GM18508 (cell line): ENCODE measurements around the gene DLG3.
"Not testable (repeated sequence)": the region's sequence is repeated elsewhere in the genome, so short reads cannot be mapped to it uniquely, and the experiment has no call there.

Experiments
- ATAC-seq: cut with Tn5 transposase; IDR thresholded peaks from one replicate; pipeline ENCODE4 v1.9.1; 2021; ENCODE audit warnings: moderate number of reproducible peaks; ENCODE audit not compliant: insufficient read depth, unreplicated experiment

Gene DLG3

DNA sequence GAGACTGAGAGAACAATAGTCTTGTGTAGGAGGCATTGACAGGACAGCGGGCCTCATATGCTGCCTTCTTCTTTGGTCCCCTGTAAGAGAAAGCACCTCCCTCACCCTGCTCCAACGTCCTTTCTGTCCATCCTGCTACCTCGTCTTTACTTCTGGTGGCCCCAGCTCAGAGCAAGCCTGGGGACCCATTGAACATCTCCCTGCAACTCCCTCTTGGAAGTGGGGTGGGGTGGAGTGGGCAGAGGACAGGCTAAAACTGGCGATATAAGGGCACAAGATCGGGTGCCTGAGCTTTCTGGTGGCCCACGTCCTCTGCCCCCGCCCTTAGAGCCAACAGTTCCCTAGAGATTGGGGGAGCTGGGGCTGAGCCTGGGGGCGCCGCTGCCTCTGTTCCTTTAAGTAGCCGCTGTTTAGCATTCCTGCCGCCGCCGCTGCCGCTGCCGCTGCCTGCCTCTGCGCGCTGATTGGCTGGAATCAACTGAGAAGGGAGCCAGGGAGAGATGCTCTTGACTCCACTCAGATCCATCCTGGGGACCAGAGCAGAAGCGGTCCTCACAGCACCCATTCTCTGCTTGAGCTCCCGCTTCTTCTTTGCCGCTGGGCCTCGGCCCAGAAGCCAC is at the start of gene DLG3:
TSS of gene DLG3 (plus strand) at position 510 of the 620 bp plus-strand sequence. CDS start 367 bp downstream, outside the sequence.
- ATAC-seq = no peak

DNA sequence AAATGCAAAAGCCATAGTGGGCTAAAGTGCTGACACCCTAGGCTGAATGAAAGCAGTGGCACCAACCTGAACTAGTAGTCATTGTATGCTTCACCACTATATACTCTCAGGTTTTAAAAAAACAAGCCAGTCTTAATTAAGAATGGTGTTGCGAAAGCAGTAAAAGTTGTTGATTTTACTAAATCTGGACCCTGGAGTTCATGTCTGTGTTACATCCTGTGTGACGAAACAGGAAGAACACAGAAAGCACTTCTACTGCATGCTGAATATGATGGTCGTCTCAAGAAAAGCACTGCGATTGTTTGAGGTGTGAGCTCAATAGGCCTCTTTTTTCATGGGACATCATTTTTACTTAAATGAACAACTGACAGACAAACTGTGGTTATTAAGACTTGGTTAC is 45.7 kb upstream of the DLG3 start:
- ATAC-seq = no peak

DNA sequence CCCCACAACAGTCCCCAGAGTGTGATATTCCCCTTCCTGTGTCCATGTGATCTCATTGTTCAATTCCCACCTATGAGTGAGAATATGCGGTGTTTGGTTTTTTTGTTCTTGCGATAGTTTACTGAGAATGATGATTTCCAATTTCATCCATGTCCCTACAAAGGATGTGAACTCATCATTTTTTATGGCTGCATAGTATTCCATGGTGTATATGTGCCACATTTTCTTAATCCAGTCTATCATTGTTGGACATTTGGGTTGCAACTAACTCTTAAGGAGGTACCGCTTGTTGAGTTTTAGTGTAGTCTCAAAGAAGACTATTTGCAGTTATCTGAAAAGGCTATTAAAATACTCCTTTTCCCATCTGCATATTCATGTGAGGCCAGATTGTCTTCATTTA is 44.5 kb upstream of the DLG3 start:
- not testable (repeated sequence) for ATAC-seq

DNA sequence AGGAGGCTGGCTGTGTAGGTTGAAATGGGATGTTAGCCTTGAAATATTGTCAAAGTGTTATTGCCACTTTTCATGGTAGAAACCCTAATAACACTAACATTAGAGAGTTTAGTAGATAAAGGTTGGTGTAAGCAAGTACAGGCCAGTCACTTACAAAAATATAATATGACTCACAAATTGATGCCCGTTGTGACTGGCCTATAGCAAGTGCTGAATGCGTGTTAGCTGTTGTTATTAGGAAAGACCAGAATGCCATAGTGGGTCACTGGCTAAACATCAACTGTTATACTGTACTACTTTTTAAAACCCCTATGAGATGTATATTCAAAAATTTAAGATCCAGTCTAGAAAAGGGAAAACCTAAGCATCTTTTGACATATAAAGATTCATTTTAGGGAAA is 41.9 kb upstream of the DLG3 start:
- no peak for ATAC-seq

DNA sequence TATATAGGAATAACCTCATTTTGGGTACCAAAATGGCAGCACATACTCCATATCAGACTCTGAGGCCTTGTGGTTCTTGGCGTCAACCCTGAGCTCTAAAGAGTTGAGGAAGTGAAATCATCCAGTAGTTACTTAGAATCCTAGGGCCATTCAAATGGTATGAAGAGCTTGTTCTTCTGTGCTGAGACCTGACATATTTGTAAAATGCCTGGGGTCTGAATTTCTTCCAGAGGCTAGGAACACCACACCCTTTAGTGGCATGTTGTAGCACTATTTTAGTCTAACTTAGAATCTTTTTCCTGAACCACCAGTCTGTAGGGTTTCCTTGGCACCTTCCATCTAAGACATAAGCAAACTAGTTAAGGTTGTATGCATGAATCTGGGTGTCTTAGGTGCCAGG is 39.6 kb upstream of the DLG3 start:
- no peak for ATAC-seq

DNA sequence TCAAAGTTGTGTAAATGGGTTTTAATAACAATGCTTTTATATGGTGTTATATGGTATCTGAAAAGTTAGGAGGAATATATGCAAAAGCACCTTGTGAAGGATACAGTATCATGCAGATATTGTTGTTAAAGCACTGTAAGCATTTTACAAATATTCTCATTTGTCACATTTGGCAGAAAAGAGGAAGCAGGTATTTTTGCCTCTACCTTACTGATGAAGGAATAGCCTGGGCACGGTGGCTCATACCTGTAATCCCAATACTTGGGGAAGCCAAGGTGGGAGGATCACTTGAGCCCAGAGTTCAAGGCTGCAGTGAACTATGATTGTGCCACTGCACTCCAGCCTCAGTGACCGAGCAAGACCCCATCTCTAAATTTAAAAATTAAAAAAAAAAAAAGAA is 33.7 kb upstream of the DLG3 start:
- ATAC-seq = no peak

DNA sequence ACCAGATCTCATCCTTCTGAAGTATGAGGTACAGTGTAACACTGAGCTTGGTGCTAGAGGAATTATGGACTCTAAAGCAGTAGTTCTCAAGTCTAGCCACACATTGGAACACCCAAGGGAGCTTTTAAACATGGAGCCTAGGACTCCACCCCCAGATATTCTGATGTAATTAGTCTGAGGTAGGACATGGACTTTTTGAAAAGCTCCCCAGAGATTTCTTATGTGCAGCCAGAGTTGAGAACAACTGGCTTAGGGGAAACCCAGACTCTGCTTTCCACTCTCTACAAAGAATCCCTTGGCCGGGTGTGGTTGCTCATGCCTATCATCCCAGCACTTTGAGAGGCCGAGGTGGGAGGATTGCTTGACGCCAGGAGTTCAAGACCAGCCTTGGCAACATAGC is 33.2 kb upstream of the DLG3 start:
- ATAC-seq = no peak

DNA sequence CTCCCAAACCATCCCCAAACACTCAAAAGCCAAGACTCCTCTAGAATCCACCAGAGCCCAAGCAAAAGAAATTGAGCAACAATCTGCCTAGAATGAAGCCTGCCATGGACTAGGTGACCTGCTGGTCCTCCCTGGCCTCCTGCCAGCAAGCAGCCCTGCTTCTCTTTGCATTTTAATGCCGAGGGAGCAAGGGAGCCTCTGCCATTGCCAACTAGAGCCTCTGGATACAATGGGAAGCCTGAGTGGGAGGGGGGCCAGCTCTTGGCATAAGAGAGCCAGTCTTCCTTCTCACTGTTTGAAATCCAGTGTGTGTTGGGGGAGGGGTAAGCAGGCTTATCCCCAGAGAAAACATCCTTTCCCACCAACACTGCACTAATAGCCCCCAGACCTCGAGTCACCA is 23.0 kb upstream of the DLG3 start:
- no peak for ATAC-seq

DNA sequence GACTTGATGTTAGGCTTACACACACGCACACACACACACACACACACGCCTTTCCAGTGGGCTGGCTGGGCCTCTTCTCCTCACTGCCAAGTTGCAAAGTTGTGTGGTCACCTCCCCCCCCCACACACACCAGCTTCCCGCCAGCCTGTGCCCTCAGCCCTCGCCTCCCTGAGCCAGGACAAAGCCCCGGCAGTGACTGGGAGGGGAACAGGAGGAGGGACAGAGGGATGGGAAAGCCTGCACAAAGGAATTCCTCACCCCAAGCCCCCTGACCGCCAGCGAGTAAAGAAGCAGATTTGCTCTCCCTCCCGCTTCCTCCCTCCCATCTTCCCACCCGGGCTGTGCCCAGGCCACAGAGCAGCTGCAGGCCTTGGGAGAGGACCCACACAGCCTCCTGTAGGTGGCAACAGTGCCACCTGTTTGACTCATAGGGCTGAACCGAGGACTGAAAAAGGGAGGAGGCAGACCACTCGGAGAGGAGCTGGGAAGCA is 21.7 kb upstream of the DLG3 start, which contains the start of gene GDPD2:
TSS of gene GDPD2 (plus strand) at position 464 of the 491 bp plus-strand sequence. CDS start 1,671 bp downstream, outside the sequence.
- ATAC-seq = no peak

DNA sequence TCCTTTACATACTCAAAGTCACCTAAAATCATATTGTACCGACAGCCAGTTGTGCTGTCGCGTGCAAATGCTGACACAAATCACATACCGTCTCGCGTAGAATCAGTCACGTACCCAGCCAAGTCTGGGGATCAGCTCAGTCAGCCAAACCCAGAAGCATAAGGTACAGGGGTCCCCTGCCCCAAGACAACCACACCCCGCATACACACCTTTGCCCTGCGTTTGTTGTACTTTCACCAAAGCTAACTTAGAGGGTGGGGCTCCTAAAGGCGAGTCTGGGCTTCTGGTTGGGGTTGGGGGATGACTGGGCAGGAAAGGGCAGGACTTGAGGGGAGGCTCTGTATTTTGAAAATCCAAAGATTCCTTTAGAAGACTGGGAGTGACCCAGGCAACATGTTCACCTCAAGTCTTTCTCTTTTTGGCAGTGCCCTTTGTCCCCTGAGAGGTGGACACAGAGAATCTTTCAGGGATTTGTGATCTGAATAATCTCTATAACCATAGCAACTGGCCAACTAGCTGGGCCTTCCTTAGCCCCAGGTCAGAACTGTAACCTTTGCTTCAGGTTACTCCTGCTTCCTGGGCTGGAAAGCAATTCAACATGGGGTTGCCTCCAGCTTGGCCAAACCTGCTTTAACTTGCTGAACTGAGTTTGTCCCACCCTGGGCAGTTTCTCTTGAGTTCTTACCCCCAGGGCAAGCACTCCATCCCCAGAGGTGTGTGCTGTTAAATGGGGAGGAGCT is 20.5 kb upstream of the DLG3 start:
- no peak for ATAC-seq

DNA sequence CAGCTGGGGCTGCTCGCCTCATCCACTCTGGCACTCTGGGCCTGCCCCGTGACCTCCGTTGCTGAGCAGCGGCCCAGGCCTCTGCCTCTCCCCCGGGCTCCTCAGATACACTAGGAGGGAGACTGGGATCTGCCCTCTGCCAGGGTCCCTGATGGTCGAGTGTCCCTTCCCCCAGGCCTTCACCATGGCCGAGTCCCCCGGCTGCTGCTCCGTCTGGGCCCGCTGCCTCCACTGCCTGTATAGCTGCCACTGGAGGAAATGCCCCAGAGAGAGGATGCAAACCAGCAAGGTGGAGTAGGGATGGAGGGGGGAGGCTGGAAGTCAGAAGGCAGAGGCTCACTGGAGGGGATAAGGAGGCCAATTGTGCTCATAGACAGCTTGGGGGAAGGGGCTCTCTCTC is 19.8 kb upstream of the DLG3 start:
- ATAC-seq = no peak

DNA sequence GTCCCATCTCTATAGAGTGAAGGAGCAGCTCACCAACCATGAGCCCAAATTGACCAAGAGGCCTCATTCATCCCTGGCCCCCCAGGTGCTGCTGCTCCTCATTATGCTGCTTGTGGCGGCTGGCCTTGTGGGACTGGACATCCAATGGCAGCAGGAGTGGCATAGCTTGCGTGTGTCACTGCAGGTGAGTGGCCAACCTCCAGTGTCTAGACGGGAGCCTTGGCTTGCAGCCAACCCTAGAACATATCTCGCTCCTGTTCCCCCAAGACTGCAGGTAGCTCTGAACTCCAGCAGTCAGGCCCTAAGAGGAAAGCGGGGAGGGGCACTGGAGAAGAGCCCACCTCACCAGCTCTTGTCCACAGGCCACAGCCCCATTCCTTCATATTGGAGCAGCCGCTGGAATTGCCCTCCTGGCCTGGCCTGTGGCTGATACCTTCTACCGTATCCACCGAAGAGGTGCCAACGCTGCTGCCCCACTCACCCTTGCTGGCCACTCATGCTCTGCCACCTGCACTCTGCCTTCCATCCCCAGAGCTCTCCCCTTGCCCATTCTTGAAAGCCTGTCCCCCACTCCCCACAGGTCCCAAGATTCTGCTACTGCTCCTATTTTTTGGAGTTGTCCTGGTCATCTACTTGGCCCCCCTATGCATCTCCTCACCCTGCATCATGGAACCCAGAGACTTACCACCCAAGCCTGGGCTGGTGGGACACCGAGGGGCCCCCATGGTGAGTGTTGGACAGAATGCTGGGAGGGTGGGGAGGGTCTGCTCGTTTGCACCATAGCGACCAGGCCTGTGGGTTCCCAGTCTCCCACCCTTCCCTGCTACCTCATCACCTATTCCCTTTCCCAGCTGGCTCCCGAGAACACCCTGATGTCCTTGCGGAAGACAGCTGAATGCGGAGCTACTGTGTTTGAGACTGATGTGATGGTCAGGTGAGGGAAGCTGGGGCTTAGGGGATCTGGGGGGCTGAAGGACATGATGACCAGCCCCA is 18.1 kb upstream of the DLG3 start:
- ATAC-seq = no peak

DNA sequence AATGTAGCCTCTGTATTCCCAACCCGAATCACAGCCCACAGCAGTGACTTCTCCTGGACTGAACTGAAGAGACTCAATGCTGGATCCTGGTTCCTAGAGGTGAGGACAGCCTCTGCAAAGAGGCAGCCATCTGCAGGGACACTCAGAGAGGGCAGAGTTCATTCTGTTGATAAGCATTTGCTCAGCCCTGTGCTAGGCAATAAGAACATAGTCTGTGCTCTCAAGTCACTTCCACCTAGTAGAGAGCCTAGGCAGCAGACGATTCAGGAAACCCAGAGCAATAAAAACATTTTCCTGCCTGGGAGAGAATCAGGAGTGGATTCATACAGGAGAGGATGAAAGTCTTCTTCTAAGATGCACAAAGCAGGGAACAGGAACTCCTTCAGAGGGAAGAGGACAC is 17.3 kb upstream of the DLG3 start:
- ATAC-seq = no peak

DNA sequence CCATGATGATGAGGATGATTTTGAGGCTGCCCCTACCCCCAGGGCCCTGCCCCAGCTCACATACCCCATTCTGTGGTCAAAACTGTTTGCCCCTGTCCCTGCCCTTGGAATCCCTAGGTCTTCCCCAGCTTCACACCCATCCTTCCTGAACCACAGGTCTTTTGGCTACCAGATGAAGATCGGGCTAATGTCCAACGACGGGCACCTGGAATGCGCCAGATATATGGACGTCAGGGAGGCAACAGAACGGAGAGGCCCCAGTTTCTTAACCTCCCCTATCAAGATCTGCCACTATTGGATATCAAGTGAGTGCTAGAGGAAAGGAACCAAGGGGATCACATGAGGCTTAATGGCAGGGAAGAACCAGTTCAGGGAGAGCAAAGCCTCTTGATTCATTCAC is 14.9 kb upstream of the DLG3 start:
- ATAC-seq = no peak

DNA sequence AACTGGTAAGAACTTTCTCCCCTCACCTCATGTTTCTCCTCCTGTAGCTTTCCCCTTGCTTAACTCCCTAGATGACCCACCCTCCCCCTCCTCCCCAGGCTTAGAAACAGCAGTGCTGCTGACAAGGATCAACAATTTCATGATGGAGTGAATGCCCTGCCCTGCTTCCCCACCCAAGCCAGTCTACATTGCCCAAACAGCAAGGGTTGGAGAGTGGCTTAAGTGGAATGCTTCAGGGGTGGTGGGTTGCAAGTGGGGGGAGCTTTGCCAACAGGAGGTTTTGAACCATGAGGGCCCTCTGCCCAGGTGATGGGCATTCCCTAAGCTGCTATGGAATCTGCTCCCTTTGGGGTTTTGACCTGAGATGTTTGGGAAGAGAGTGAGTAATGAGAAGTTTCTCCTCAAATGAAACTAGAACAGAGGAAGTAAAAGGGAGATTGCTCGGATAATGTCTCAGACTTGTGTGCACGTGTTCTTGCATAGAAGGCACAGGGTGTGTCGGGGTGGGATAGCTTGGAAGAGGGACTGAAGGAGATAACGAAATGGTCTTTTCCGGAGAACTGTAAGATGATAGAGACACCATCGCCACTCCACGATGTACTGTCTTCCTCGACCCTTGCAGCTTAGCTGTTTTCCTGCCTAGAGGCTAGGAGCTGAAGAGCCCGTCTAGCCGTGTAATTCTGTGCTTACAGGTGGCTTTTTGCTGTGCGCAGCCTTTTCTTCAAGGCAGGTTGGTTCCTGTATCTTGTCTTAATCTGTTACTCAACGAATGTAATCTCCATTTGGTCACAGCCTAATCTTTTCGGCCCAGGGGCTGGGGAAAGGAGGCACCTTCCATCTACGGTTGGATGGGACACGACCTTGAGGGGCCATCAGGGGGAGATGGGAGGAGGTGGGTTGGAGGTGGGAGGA is 11.4 kb upstream of the DLG3 start:
- no peak for ATAC-seq

DNA sequence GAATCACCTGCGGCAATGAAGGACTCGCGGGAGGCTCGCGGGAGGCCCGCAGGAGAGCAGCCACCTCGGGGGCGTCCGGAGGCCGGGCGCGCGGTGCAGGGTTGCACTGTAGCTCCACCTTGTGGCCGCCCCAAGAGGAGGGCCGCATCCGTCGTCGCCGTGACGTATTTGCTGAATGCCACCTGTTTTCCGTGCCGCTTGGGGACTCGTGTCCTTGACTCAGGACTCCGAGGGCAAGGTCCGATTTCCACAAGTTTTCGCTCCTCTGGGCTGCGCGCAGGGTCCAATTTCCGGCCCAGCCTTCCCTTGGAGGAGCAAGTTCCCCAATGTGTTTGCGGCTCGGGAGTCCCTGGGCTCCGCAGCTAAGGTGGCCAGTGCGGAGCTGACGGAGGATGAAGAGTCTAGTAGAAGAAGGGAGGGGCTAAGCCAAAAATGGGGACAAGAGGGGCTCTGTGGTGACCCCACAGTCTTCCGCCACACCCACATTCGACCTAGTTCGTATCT is 10.7 kb upstream of the DLG3 start:
- ATAC-seq = peak; percentile 45

DNA sequence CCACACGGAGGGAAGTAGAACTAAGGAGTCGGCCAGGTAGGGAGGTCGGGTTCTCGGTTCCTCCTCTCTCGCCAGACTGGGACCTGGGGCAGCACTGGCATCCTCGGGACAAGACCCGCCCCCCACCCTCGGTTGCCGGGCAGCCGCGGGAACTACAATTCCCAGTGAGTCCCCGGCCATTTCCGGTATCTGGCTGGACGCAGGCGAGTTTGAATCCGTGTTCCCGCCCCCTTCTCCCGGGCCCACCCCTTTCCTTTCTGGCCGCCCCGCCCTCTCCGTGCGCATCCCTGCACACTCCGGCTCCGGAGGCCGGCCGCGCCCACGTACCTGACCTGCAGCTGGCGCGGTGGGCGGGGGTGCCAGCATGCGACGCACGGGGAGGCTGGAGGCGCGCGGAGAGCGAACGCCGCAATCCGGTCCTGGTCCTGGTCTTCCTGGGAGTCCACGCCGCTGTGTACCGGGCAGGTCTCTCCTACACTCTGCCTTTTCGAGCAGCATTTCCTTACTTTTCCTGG is 10.2 kb upstream of the DLG3 start:
- ATAC-seq = no peak

DNA sequence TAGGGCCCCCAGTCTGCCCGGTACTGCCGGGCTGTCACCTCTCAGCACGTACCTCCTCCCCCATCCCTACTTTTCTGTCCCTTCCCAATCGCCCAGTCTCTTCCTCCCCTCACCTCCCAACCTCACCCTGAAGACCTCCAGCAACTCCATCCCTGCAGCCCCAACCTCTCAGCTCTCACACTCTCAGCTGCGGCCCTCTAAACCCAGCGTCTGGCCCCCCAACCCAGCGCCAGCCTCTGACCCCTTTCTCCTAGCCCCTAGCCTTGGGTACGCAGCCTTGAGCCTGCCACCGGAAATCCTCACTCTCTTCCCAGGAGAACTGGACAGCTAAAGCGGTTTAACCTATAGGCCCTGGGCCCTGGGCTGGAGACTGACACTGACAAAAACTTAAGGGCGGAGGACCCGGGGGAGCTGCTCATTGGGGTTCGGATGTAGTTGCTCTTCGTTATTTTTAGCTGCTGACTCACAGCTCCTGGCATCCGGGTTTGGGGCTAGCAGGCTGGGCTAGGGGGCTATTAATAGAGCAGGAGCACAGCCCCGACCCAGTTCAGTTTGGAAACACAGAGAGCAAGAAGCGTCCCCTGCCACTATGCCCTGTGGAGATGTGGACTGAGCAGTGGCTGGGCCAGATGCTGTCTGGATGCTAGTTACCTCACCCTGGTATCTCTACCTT is 9.6 kb upstream of the DLG3 start:
- ATAC-seq = no peak

DNA sequence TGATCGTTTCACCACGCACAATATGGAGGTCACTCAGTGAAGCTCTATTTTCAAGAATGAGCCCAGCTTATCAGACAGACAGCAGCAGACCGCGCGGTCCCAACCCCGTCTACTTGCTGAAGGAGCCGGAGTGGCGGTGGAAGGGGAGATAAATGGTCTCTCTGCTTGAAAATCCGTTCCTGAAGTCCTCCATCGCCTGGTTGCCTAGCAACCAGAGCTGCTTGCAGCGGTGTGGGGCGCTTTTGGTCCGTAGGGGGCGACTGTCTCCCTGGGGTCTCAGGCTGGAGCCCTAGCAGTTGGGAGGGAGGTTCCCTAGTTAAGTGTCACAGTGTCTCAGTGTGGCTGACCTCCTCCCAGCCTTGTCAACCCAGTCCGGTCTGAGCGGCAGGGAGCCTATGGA is 8.3 kb upstream of the DLG3 start:
- no peak for ATAC-seq
